HEK293 (cell line): ENCODE data around the gene OR14K1.

Experiments used
- CTCF ChIA-PET: fragments of 350-600 bp; formaldehyde crosslinking; extraction: SDS; loops from one replicate; lab custom pipeline; 2021; ENCODE audit warnings: antibody characterized with exemption; lab: Yijun Ruan, JAX
- POLR2A ChIA-PET: fragments of 300-600 bp; formaldehyde crosslinking; extraction: SDS; loops from one replicate; lab custom pipeline; 2020; ENCODE audit warnings: antibody characterized with exemption, inconsistent platforms; lab: Yijun Ruan, JAX
- H3K27ac ChIP-seq: fragments of 200-500 bp; sonication (Bioruptor generic); 2 replicates; pipeline ENCODE4 v1.5.1; 2014; ENCODE audit warnings: low read depth, low read length, control low read depth, inconsistent platforms; ENCODE audit errors: extremely low read depth
- H3K36me3 ChIP-seq, 2 experiments: fragments of 200-500 bp in 1 of 2; sonication (Bioruptor generic) in 1 of 2; 1 replicate in 1 of 2; 2 replicates in 1 of 2; pipeline ENCODE4 v1.5.1; 2014 to 2017; ENCODE audit warnings: inconsistent platforms in 2 of 2, low read length in 2 of 2; ENCODE audit not compliant: control insufficient read depth in 2 of 2, insufficient read depth in 1 of 2
- H3K4me1 ChIP-seq: fragments of 200-500 bp; sonication (Bioruptor generic); 2 replicates; pipeline ENCODE4 v1.5.1; 2014; ENCODE audit warnings: mild to moderate bottlenecking, low read length, inconsistent platforms; ENCODE audit not compliant: control insufficient read depth, insufficient read depth
- H3K4me3 ChIP-seq: 2 replicates; pipeline ENCODE4 v1.5.1; 2011; ENCODE audit warnings: low read depth, mild to moderate bottlenecking, control low read depth, low read length, moderate library complexity
- H3K9me3 ChIP-seq: fragments of 200-500 bp; sonication (Bioruptor generic); 2 replicates; pipeline ENCODE4 v1.5.1; 2014; ENCODE audit warnings: low read depth, low read length, inconsistent platforms; ENCODE audit not compliant: control insufficient read depth, insufficient read depth
- FEZF1 ChIP-seq: fragments of 450-650 bp; formaldehyde crosslinking; IDR thresholded peaks from 2 replicates; pipeline ENCODE4 v1.5.1; 2016; ENCODE audit warnings: missing biosample characterization, missing genetic modification characterization
- GLIS1 ChIP-seq: fragments of 450-650 bp; formaldehyde crosslinking; IDR thresholded peaks from 2 replicates; pipeline ENCODE4 v1.5.1; 2016; ENCODE audit warnings: missing biosample characterization, missing genetic modification characterization
- KLF17 ChIP-seq: fragments of 450-650 bp; formaldehyde crosslinking; IDR thresholded peaks from 2 replicates; pipeline ENCODE4 v1.5.1; 2016; ENCODE audit warnings: missing biosample characterization, missing genetic modification characterization
- KLF9 ChIP-seq: fragments of 450-650 bp; formaldehyde crosslinking; IDR thresholded peaks from 2 replicates; pipeline ENCODE4 v1.5.1; 2016; ENCODE audit warnings: missing biosample characterization, missing genetic modification characterization, low read depth
- MZF1 ChIP-seq: fragments of 450-650 bp; formaldehyde crosslinking; IDR thresholded peaks from 2 replicates; pipeline ENCODE4 v1.5.1; 2017; ENCODE audit warnings: missing biosample characterization, missing genetic modification characterization, borderline replicate concordance
- RBAK ChIP-seq: fragments of 450-650 bp; formaldehyde crosslinking; IDR thresholded peaks from 2 replicates; pipeline ENCODE4 v1.5.1; 2016; ENCODE audit warnings: missing biosample characterization, missing genetic modification characterization
- REST ChIP-seq: fragments of 450-650 bp; formaldehyde crosslinking; IDR thresholded peaks from 2 replicates; pipeline ENCODE4 v1.5.1; 2016; ENCODE audit warnings: missing biosample characterization, missing genetic modification characterization
- YY1 ChIP-seq: fragments of 450-650 bp; formaldehyde crosslinking; IDR thresholded peaks from 2 replicates; pipeline ENCODE4 v1.5.1; 2018; ENCODE audit warnings: missing biosample characterization, missing genetic modification characterization
- ZBTB11 ChIP-seq: fragments of 450-650 bp; formaldehyde crosslinking; conservative IDR thresholded peaks from 2 replicates; pipeline ENCODE4 v1.5.1; 2016; ENCODE audit warnings: low read depth, missing biosample characterization, missing genetic modification characterization
- ZBTB48 ChIP-seq: fragments of 450-650 bp; formaldehyde crosslinking; IDR thresholded peaks from 2 replicates; pipeline ENCODE4 v1.5.1; 2016; ENCODE audit warnings: missing biosample characterization, missing genetic modification characterization
- ZNF18 ChIP-seq: fragments of 450-650 bp; formaldehyde crosslinking; IDR thresholded peaks from 2 replicates; pipeline ENCODE4 v1.5.1; 2016; ENCODE audit warnings: missing biosample characterization, missing genetic modification characterization
- ZNF202 ChIP-seq: fragments of 450-650 bp; formaldehyde crosslinking; IDR thresholded peaks from 2 replicates; pipeline ENCODE4 v1.5.1; 2016; ENCODE audit warnings: missing biosample characterization, missing genetic modification characterization, borderline replicate concordance
- ZNF248 ChIP-seq: fragments of 450-650 bp; formaldehyde crosslinking; IDR thresholded peaks from 2 replicates; pipeline ENCODE4 v1.5.1; 2017; ENCODE audit warnings: missing biosample characterization, missing genetic modification characterization
- ZNF350 ChIP-seq: fragments of 450-650 bp; formaldehyde crosslinking; IDR thresholded peaks from 2 replicates; pipeline ENCODE4 v1.5.0; 2017; ENCODE audit warnings: missing biosample characterization, mild to moderate bottlenecking, missing genetic modification characterization
- ZNF423 ChIP-seq: fragments of 450-650 bp; formaldehyde crosslinking; IDR thresholded peaks from 2 replicates; pipeline ENCODE4 v1.5.1; 2016; ENCODE audit warnings: missing biosample characterization, missing genetic modification characterization
- ZNF558 ChIP-seq: fragments of 450-650 bp; formaldehyde crosslinking; IDR thresholded peaks from 2 replicates; pipeline ENCODE4 v1.5.1; 2016; ENCODE audit warnings: missing biosample characterization, missing genetic modification characterization
- ZNF600 ChIP-seq: fragments of 450-650 bp; formaldehyde crosslinking; IDR thresholded peaks from 2 replicates; pipeline ENCODE4 v1.5.1; 2016; ENCODE audit warnings: missing biosample characterization, missing genetic modification characterization
- ZNF639 ChIP-seq: fragments of 450-650 bp; formaldehyde crosslinking; IDR thresholded peaks from 2 replicates; pipeline ENCODE4 v1.5.1; 2016; ENCODE audit warnings: missing biosample characterization, missing genetic modification characterization
- ZNF670 ChIP-seq: fragments of 450-650 bp; formaldehyde crosslinking; IDR thresholded peaks from 2 replicates; pipeline ENCODE4 v1.5.1; 2016; ENCODE audit warnings: missing biosample characterization, missing genetic modification characterization, low read depth
- ZNF843 ChIP-seq: fragments of 450-650 bp; formaldehyde crosslinking; IDR thresholded peaks from 2 replicates; pipeline ENCODE4 v1.5.1; 2016; ENCODE audit warnings: missing biosample characterization, missing genetic modification characterization
- ZSCAN16 ChIP-seq: fragments of 450-650 bp; formaldehyde crosslinking; IDR thresholded peaks from 2 replicates; pipeline ENCODE4 v1.5.1; 2016; ENCODE audit warnings: missing biosample characterization, missing genetic modification characterization

OR14K1 gene

GRCh38 chr1:247746391-247746935 is 8.0 kb downstream of the OR14K1 start:
- H3K27ac ChIP-seq: no peak overlapping the region
- no peak overlapping the region for H3K4me3 ChIP-seq
- no peak for TF ChIP-seq FEZF1 (tag by site-specific recombination)
- TF ChIP-seq ZNF248: no peak
- TF ChIP-seq MZF1 (tag by site-specific recombination): no peak
- TF ChIP-seq ZNF558 (tag by site-specific recombination): no peak
- TF ChIP-seq KLF9 (tag by site-specific recombination): no peak
- no peak for TF ChIP-seq KLF17
- no peak for TF ChIP-seq ZNF202 (tag by site-specific recombination)
- no peak for TF ChIP-seq ZNF639 (tag by site-specific recombination)
- no peak for TF ChIP-seq GLIS1 (tag by site-specific recombination)
- no peak for TF ChIP-seq ZNF423
- TF ChIP-seq REST (tag by site-specific recombination): no peak
- TF ChIP-seq RBAK: no peak
- no peak for TF ChIP-seq ZNF350
- no peaks in the 10 kb centered on the region for H3K9me3 ChIP-seq
- POLR2A ChIA-PET: no interaction called here
- H3K4me1 ChIP-seq: no peaks in the 10 kb centered on the region
- CTCF ChIA-PET: no interaction called here
- no peaks in the 10 kb centered on the region for H3K36me3 ChIP-seq

- TF ChIP-seq ZBTB48 (no peak), ZNF600 (tag by site-specific recombination) (no peak)
- Histone ChIP-seq H3K9me3 (no peaks in the 10 kb centered on the region), H3K4me3 (no peak overlapping the region), H3K27ac (no peak overlapping the region), H3K4me1 (no peaks in the 10 kb centered on the region), H3K36me3 (no peaks in the 10 kb centered on the region)
- ChIA-PET CTCF (no interaction called here), POLR2A (no interaction called here)
These were observed 9.2 kb downstream of the OR14K1 start for GRCh38 chr1:247747616-247748015.

- Histone ChIP-seq H3K27ac (no peak within 1 kb of the TSS), H3K36me3 (no peaks in the 10 kb centered on the region), H3K4me3 (no peak within 1 kb of the TSS), H3K9me3 (no peaks in the 10 kb centered on the region), H3K4me1 (no peaks in the 10 kb centered on the region)
- ChIA-PET POLR2A (no interaction called here), CTCF (no interaction called here)
- TF ChIP-seq ZNF843: no peak
- TF ChIP-seq ZNF18 (tag by site-specific recombination): no peak
- no peak for TF ChIP-seq YY1 (tag by site-specific recombination)
- no peak for TF ChIP-seq ZBTB11 (tag by site-specific recombination)
- no peak for TF ChIP-seq ZSCAN16 (tag by site-specific recombination)
- no peak for TF ChIP-seq ZNF670 (tag by site-specific recombination)
These were observed 9.6 kb downstream of the OR14K1 start, which contains the start of gene OR14A2 for GRCh38 chr1:247748041-247748440. TSS of gene OR14A2 (minus strand) at chr1:247748141.
